ENCODE results near the gene C10orf71.

GRCh38 chr10:49355221-49355620, 56.3 kb downstream of the C10orf71 start:
- TF ChIP-seq CTCF (IDR thresholded peaks at IDR 0.05) (no peak), POLR2A (IDR thresholded peaks at IDR 0.05) (no peak)

Measured in heart left ventricle (tissue), 13 donors.